Activated T-cell treated with anti-CD3 and anti-CD28 coated beads, Interleukin-2, amount 50 U/mL, for 1 hour (primary cell): ENCODE results near the gene BSX.
A peak's percentile ranks its signal among the peaks of the same experiment; 100 is the strongest.

Experiments used
- DNase-seq: peaks from one replicate; pipeline ENCODE4 v3.0.0-alpha.2; 2020

BSX gene

DNA sequence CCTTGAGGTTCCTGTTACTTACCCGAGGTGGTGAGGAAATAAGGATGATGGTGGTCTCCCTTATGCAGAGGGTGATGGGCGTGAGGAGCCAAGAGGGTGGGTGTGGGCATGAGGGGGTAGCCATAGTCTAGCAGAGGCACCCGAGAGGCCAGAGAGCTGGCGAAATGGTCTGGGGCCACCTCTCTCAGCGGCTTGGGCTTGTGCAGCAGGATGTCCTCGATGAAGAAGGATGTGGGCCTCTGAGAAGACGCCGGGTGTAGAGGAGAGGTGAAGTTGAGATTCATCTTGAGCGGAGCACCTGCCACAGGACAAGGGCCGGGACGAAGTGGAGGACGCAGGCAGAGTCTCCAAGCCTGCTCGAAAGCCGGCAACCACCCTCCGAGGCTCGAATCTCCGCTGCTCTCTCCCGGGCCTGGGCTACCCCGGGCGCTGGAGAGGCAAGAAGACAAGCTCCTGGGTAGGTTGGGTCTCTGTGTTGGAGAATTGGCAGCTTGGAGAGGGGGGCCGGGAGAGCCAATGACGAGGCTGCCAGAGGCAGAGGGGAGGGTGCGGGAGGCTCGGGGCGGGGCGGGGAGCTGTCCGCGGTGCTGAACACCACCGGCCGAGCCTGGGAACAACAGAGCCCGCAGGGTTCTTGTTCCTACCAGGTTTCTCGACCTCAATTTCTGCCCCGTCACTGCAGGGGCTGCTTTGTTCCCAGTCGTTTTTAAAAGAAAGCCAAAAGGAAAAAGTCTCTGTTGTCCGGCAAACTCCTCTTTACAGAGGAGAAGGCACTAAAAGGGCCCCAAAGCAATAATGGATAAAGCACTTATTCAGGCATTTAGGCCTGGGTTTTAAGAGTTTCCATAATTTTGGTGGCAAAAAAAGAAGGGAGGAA, at the start of gene BSX:
Gene BSX, minus strand, starts transcription at position 447 of the 877 bp plus-strand sequence. Its CDS starts 163 bp downstream, at position 284.
- DNase-seq: peak; percentile 63

DNA sequence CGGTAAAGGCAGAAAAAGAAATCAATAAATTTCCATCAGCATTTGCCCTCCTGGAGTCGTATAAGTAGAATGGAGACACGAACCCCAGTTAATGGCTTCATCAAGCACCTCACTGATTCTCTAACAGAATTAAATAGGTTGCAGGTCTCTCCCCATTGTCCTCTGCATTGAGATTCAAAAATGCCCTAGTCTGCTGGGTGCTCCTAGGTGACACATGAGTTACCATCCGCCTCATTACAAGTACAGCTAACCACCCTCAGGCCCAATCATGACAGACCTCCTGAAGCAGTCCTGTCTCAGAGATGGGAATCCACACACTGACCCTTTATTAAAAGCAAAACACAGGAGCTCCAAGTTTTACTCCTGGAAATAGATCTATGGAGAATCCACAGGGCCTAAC, 48.9 kb upstream of the BSX start:
- DNase-seq: no peak

DNA sequence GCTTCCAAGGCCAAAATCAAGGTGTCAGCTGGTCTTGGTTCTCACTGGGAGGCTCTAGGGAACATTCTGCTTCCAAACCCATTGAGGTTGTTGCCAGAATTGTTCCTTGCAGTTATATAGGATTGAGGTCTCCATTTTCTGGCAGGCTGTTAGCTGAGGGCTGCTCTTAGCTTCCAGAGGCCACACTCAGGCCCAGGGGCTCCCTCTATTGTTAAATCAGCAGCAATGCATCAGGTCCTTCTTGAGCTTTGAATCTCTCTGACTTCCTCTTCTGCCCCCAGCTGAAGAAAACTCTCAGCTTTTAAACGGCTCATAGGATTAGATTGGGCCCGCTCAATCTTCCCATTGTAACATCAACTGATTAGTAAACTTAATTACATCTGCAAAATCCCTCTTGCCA, 39.3 kb upstream of the BSX start:
- peak; percentile 20 for DNase-seq

DNA sequence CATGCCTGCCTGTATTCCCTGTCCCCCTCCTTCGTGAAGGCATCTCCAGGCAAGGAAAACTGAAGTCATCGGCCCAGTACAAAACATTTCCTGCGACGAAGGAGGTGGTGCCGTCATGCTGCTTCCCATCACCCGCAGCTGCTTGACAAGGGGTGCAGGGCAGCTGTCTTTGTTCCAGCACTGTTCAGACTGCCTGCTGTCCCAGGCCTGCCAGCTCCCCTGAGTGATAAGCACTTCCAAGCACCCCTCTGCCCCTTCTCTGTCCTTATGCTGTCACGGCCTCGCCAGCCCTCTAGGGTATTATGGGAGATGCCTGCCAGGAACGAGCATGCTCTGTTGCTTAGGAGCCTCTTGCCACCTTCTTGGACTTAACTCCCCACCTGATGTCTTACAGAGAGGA, 37.1 kb upstream of the BSX start:
- no peak for DNase-seq

DNA sequence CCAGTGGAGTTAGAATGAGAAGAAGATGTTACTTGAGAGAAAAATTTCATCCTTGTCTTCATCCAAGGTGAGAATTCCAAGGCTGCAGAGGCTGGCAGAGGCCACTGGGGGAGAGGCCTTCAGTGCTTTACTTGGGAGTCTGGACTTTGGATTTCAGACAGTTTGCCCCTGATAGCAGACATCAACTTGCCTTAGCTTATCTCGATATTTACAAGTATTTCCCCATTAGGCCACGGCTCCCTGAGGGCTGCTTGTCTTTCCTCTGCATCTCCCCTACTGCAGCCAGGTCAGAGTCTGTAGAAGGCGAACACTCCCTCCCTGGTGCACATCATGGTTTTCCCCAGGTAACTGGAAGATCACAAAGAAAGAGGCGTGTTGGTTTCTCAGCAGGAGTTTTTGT, 29.9 kb upstream of the BSX start:
- no peak for DNase-seq

DNA sequence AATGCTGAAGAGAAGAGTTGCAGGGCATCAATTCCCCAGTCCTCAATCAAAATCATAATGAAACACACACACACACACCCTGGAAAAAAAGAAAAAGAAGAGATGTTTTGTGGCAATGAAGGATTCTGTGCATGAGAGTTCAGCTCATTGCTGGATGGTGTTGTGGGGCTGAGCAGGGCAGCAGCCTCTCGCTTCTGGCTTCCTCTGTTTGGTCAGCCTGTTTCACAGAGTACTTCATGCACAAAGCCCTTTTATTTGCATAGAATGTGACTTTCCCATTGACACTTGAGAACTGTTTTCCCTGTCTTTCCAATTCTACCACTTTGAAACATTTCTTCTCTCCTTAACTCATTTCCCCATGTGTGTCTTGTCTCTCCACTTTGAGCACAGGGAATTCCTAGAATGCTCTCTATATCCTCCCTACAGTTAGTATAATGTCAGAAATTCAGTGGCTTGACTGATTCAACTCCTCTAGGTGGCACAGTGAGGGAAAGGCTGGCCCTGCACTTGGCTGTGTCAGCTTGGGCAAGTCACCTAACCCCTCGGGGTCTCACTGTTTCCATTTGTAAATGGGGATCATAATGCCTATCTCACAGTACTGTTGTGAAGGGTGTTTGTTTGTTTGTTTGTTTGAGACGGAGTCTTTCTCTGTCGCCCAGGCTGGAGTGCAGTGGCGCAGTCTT, 25.4 kb upstream of the BSX start:
- DNase-seq: no peak

DNA sequence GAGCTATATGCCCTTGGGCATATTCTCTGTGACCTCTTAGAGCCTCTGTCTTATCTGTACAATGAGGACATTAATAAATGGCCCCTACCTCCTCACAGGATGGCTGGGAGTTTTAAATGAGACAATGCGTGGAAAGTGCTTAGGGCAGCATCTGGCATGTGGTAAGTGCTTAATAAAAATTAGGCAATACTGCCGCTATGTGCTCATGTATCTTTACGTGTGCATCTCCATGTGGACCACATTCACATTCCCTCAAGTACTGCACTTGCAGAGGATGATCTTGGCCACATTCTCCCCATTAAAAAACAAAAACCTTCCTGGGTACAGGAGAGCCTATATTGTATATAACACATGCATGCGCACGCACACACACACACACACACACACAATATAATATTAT, 19.1 kb upstream of the BSX start:
- no peak for DNase-seq

DNA sequence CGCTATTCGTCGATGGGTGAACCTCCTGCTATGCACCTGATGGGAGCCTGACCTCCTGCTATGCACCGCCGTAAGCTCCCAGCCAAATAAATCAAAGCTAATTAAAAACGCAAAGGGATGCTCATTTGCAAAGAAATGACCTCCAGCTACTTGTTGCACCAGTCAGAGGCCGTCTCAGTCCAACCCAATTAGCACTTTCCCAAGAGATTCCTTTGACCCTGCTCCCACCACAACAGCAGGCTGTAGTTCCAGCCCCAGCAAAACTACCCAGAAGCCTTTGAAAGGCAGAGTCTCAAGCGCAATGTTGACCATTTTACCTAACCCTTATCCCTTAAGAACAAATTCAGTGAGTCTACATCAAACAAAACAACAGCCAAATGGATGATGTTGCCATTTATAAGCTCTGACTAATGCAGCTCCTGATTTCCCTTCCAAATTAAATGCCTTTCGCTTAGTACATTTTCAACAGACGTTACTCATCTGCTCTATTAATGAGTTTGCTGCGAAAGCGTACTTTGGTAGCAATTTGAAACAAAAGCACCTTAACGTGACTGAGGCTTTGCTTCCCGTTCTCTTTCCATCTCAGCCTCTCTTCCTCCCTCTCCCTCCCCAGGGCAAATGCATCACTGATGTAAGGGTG, 17.2 kb upstream of the BSX start:
- DNase-seq: no peak

DNA sequence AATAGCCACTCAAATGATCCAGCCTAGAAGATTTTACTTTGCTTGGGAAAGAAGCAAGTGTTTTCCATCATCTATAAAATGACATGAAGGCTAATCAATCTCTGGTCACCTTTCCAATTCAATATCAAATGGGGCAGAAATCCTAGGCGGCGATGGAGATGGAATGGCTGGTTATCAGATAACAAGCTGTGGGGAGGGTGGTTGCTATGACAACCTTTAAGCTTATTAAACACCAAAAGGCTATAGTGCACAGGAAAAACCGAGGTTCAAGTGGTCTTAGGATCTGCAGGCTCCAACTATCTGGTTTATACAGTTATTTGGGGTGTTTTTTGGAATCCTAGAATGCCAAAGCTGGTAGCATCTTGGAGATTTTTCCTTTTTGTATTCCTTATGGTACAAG, 13.9 kb upstream of the BSX start:
- DNase-seq: no peak

DNA sequence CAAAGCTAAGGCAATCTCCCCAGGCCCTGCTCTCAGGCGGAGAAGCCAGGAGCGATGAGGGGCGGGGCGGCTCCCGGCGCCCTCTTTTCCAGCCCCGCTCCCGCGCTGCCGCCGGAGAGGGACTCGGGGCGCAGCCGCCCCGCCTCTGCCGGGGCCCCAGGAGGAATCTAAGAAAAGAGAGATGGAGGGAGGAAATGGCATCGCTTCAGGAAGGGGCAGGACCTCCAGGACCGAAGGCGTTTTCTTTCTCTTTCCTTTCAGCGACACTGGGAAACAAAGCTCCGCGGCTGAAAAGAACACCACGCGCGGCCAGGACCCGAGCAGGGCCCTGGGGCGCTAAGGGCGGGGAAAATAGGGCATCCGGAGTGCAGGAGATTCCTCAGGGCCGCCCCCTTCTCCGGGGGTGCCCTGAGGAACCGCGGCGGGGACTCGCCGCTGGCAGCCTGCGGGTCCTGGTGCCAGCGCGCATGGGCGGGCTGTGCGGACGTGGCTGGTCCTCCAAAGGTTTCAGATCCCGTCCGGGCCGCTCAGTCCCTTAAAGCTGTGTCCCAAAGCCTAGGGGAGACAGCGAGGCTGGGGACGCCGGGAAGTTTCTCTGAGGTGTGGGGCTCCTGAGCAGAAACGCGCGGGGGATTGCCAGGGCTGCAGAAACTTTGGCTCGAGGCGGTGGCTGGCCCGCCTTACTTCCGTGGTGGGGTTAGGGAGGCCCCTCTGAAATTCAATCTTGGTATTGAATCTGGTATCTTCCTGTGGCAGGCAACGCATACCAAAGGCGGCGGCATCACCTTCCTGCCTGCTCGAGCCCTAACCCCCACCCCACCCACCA, 2.8 kb upstream of the BSX start:
- DNase-seq: peak; percentile 25

DNA sequence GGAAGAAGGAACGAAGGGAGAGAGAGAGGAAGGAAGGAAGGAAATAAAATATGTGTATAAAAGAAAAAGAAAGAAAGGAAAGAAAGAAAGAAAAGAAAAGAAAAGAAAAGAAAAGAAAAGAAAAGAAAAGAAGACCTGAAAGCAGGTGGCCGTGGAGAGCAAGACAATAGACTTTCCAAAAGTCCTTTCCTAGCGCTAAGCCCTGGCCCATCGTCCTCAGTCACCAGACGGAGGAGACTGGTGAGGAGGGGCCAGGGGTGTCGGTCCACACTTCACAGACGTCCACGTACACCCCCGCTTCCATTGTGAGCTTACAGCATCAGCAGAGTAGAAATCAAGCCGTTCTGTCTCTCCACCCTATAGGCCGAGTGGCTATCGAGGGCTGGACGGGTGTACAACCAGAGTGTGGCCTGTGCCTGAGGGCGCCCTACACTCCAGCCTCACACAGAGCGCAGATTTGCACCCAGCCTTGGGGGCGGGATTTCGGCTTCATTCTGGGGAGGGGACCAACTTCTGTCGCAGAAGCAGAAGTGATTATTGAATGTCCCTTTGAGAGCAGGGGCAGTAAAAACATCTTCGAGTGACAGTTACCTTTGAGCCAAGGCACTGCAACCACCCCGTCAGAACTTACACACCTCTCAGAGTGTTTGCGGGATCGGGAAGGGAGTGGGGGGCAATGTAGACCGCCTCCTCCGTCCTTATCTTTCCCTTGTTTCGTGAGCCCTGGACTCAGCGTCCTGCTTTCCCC, 2.0 kb upstream of the BSX start:
- DNase-seq: no peak

DNA sequence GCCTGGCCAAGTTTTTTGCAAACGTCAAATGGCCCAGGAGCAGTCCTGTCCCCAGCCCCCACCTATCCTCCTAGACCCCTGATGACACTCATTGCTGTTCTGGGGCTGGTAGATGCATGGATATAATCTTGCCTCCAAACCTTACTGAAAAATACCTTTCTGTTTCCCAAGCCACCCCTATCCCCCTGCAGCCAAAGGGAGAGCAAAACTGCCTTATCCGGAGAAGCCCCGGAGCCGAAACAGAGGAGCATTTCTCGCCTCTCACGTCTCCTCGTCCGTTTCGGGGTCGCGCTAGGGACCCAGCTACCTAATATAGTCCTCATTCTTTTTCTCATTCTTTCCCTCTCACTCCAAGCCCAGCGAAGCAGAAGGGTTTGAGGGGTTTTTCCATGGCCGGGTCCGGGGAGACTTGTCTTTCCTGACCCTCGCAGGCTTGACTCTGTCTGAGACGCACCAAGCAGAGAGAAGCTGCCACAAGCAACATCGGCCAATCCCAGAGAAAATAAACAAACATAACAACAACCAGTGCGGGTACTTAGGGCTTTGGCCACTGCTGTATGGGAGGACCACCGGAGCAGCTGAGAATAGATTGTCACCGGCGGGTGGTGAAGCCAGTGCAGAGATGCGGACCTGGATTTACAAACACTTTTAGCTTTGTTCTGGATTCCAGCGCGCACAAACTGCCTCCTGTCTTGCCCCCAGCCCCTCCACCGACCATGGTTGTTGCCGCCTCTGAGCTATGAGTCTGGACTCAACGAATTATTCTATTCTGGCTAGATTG, 1.6 kb downstream of the BSX start:
- DNase-seq: no peak

DNA sequence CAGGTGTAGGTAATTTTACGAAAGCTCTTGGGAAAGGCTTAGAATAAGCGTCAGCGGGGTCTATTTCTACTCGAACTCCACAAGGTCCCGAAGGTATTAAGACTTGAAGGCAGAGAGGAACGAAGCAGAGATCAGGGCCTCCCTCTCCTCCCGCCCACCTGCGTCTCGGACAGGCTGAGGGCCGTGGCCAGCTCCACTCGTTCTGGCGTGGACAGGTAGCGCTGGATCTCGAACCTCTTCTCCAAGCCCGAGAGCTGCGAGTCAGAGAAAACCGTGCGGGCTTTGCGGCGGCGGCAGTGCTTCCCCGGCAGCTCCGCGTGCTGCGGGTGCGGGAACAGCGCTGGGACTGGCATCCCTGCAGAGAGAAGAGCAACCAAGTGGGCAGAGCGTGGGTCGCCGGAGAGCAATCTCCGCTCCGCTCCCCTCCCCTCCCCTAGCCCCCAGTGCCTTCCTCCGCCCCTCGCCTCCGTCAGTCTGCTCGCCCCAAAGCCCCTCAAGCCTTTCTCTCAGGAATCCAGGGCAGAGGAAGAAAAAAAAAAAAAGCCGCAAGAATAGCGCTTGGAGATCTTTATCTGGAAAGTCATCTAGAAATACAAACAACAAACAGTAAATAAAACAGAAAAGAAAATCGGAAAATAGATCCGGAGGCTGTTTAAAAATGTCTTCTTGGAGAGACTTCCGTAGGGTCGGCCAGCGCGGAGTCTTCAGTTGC, 2.4 kb downstream of the BSX start:
- no peak for DNase-seq

DNA sequence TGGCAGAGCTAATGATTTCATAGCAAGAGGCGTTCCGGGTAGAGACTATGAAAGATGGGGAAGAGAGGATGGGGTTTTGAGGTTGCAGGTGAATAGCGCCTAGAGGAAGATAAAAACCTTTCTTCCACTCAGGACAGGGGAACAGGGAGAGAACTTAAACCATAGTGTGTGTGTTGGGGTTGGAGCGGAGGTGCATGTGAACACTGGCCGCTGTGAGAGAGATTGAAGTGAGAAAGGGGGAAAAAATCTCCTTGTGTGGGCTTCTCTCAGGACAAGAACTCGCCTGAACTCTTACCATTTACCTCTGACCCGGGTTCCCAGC, 3.4 kb downstream of the BSX start:
- DNase-seq: no peak

DNA sequence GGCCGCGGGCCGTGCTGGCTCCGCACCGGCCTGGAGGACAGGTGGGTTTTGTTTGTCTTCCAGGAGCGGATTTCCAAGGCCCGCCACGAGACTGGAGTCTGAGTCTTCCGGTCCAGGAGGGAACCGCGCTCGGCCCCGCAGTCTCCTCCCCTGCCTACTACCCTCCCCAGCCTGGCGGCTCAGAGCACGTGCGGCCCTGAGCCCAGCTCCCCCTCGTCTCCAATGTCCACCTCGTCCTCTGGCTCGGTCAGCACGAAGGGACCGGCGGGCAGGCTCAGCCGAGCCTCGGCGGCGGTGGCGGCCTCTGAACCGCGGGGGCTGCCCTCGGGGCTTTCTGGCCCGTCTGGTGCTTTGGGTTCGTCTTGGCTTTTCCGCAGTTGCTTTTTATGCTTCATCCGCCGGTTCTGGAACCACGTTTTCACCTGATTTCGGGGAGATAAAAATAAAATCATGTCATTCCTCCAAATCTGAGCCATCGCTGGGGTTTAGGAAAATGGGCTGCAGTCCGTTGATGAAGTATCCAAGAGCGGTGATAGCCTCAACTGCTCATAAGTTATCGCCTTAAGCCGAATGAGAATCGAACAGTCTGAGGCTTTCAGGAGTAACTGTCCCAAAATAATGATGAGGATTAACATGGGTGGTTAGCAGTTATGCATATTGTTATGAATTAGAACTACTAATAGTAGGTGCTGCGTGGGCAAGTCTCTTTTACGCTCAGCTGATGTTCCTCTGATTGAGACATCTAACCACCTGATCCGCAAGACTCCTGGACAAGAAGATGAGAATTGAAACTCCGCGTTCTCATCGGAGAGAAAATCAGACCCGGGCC, 4.0 kb downstream of the BSX start:
- no peak for DNase-seq

DNA sequence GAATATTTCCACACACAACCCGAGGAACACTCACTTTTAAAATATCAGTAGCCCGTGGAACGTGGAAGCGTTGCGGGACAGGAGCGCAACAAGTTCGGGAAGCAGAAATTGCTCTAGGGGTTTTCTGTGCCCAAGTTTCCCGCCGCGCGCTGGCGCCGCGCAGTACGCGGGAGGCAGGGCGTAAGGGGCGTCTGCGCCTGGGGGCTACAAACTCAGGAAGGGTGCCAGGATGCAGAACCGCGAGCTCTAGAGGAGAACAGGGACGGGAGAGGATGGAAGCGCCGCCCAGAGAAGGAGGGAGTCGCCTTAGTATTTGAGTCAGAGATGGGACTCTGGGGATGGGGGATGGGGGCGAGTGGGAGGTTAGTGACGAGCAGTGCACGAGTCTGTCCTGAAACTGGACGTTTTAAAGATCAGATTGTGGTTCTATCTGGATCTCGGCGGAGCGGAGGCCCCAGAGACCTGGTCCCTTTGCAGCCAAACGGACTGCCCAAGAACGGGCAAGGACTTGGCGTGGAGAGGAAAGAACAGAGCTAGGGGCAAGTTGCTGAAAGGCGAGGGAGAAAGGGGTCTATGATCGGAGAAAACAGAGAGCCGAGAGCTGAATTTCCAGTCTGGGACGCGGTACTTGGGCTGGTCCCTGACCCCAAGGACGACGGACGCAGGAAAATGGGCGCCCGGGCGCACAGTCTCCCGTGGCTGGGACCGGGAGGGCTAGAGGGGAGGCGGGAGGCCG, 4.7 kb downstream of the BSX start:
- no peak for DNase-seq

DNA sequence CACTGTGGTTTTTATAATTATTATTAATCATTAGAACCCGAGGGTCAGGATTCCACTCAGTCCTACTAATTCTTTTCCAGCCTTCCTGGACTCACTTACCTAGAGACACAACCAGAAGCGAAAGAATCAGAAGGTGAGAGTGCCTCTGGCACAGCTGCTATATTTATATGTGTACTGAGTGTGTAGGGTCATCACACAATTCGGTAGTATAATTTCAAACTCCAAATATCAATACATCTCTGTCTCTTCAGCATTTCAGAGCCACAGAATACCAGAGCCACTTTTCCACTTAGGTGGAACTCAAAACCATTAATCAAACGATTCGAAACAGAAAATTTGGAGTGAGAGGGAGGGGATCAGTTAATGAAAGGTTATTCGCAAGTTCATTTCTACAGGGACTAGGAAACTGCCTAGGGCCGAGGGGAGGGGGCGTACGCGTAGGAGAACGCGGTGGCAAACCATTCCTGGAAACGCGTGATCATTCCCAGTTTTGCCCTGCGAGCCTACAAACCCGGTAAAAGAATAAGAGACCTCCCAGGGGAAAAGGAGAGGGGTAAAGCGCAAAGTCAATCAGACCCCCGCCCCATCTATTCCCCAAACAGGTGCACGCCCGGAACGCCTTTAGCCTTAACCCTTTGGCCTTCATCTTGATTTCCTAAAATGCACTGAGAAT, 5.4 kb downstream of the BSX start:
- no peak for DNase-seq

DNA sequence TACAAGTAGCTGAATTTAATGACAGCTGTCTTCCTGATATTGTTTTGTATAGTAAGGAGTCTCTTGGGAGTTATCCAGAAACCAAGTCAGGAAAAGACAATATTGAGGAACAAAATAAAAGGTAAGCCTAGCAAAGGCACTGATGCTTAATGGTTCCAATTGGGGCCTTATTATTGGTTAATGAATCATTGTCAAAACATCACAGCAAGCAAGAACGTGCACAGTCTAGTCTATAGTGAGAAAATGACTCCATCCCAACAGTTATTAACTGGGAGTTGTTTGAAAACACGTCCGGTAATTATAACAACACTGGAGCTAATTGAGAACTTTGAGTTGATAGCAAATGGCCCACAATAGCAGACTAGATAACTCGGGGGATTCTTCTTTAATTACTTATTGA, 17.7 kb downstream of the BSX start:
- no peak for DNase-seq

DNA sequence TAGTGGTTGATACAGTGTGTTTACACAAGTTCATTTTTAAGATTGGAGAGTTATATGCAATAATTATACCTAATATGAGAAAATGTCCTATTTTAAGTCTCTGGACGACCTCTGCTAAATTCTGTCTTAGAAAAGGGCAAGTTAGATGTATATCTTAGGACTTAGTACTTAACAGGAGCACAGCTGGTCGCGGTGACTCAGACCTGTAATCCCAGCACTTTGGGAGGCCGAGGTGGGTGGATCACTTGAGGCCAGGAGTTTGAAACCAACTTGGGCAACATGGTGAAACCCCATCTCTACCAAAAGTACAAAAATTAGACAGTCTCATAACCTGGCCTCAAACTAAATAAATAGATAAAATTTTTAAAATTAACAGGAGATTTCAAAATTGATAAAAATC, 27.2 kb downstream of the BSX start:
- no peak for DNase-seq
